IMR-90 (cell line): ENCODE data around the gene HTR2A. TPM values are rescaled to one million over a fixed set of nuclear protein-coding genes. Genes with fewer than 3 reads are reported as not detected.

Source experiments
- ATAC-seq: fragments of 200-7000 bp; cut with Tn5 transposase; 2 replicates; pipeline ENCODE4 v1.9.1; 2020; ENCODE audit warnings: low read depth, mild to moderate bottlenecking, moderate library complexity
- BruUV-seq: library from RNA; stranded (reverse); fragments of 400-500 nt; replicated peaks from 2 replicates; lab custom pipeline; 2021; lab: Mats Ljungman, UMichigan
- CTCF ChIA-PET: fragments of 300-600 bp; formaldehyde crosslinking; extraction: SDS; loops from one replicate; lab custom pipeline; 2021; ENCODE audit warnings: antibody characterized with exemption; lab: Yijun Ruan, JAX
- POLR2A ChIA-PET: fragments of 300-600 bp; sonication (Branson Sonifier 250); formaldehyde crosslinking; loops from one replicate; lab custom pipeline; 2022; ENCODE audit warnings: antibody characterized with exemption; ENCODE audit not compliant: unreplicated experiment; lab: Charles Lee
- DNase-seq: peaks from one replicate; pipeline ENCODE4 v3.0.0; 2013
- H2AFZ ChIP-seq: replicated peaks from 2 replicates; pipeline ENCODE3; 2013; ENCODE audit warnings: low read length, mild to moderate bottlenecking; ENCODE audit not compliant: poor library complexity
- H2AK5ac ChIP-seq: 2 replicates; pipeline ENCODE4 v1.6.1; 2013; ENCODE audit warnings: low read depth, low read length, inconsistent platforms
- H2AK9ac ChIP-seq: replicated peaks from 2 replicates; pipeline ENCODE3; 2013; ENCODE audit warnings: mild to moderate bottlenecking, low read depth, low read length, moderate library complexity; ENCODE audit not compliant: poor library complexity
- H2BK120ac ChIP-seq: 2 replicates; pipeline ENCODE4 v1.6.1; 2013; ENCODE audit warnings: low read depth, low read length, inconsistent platforms
- H2BK15ac ChIP-seq: 3 replicates; pipeline ENCODE4 v1.6.1; 2013; ENCODE audit warnings: low read depth, low read length, inconsistent platforms
- H2BK20ac ChIP-seq: 2 replicates; pipeline ENCODE4 v1.6.1; 2013; ENCODE audit warnings: low read depth, mild to moderate bottlenecking, inconsistent platforms, low read length, moderate library complexity
- H2BK5ac ChIP-seq: 2 replicates; pipeline ENCODE4 v1.6.1; 2013; ENCODE audit warnings: mild to moderate bottlenecking, low read depth, low read length, inconsistent platforms; ENCODE audit not compliant: poor library complexity, severe bottlenecking
- H3K14ac ChIP-seq: replicated peaks from 2 replicates; pipeline ENCODE4 v1.6.1; 2013; ENCODE audit warnings: low read depth, low read length, inconsistent platforms
- H3K18ac ChIP-seq: 2 replicates; pipeline ENCODE4 v1.6.1; 2013; ENCODE audit warnings: low read depth, low read length, control low read depth
- H3K23ac ChIP-seq: 2 replicates; pipeline ENCODE4 v1.6.1; 2013; ENCODE audit warnings: low read depth, low read length, inconsistent platforms
- H3K27ac ChIP-seq: 2 replicates; pipeline ENCODE4 v1.5.1; 2013; ENCODE audit warnings: mild to moderate bottlenecking, control low read depth, low read length; ENCODE audit not compliant: insufficient read depth
- H3K27me3 ChIP-seq: 2 replicates; pipeline ENCODE4 v1.6.1; 2013; ENCODE audit warnings: low read length; ENCODE audit not compliant: control insufficient read depth, insufficient read depth
- H3K36me3 ChIP-seq: 2 replicates; pipeline ENCODE4 v1.6.1; 2013; ENCODE audit warnings: low read length, mixed read lengths; ENCODE audit not compliant: control insufficient read depth, insufficient read depth
- H3K4ac ChIP-seq: 2 replicates; pipeline ENCODE4 v1.6.1; 2013; ENCODE audit warnings: low read depth, low read length, inconsistent platforms
- H3K4me1 ChIP-seq: 2 replicates; pipeline ENCODE4 v1.6.1; 2013; ENCODE audit warnings: low read length, mixed read lengths; ENCODE audit not compliant: control insufficient read depth, insufficient read depth
- H3K4me2 ChIP-seq: 2 replicates; pipeline ENCODE4 v1.6.1; 2013; ENCODE audit warnings: low read depth, mild to moderate bottlenecking, control low read depth, low read length, moderate library complexity
- H3K4me3 ChIP-seq: 2 replicates; pipeline ENCODE4 v1.5.1; 2013; ENCODE audit warnings: low read depth, mild to moderate bottlenecking, control low read depth, low read length, moderate library complexity; ENCODE audit not compliant: insufficient read depth
- H3K56ac ChIP-seq: 2 replicates; pipeline ENCODE4 v1.6.1; 2013; ENCODE audit warnings: low read length, inconsistent platforms; ENCODE audit not compliant: insufficient read depth; ENCODE audit errors: extremely low read depth
- H3K79me1 ChIP-seq, 2 experiments: 2 replicates each; pipeline ENCODE4 v1.6.1; 2013; ENCODE audit warnings: low read length in 2 of 2, inconsistent platforms in 1 of 2, low read depth in 1 of 2
- H3K9ac ChIP-seq: 2 replicates; pipeline ENCODE4 v1.6.1; 2013; ENCODE audit warnings: low read depth, low read length, control low read depth
- H3K9me1 ChIP-seq: 2 replicates; pipeline ENCODE4 v1.6.1; 2013; ENCODE audit warnings: low read length, inconsistent platforms; ENCODE audit not compliant: insufficient read depth
- H3K9me3 ChIP-seq: 2 replicates; pipeline ENCODE4 v1.6.1; 2013; ENCODE audit warnings: low read length; ENCODE audit not compliant: control insufficient read depth, insufficient read depth
- H4K20me1 ChIP-seq: 2 replicates; pipeline ENCODE4 v1.6.1; 2013; ENCODE audit warnings: low read length, inconsistent platforms; ENCODE audit not compliant: insufficient read depth
- H4K5ac ChIP-seq: 2 replicates; pipeline ENCODE4 v1.6.1; 2013; ENCODE audit warnings: mild to moderate bottlenecking, low read depth, low read length, control low read depth
- H4K8ac ChIP-seq, 2 experiments: 2 replicates each; pipeline ENCODE4 v1.6.1; 2013; ENCODE audit warnings: low read depth in 2 of 2, low read length in 2 of 2, control low read depth in 1 of 2, inconsistent platforms in 1 of 2
- H4K91ac ChIP-seq: 2 replicates; pipeline ENCODE4 v1.6.1; 2013; ENCODE audit warnings: low read depth, low read length, inconsistent platforms; ENCODE audit not compliant: insufficient read depth
- CEBPB ChIP-seq: IDR thresholded peaks from 2 replicates; pipeline ENCODE4 v1.6.1; 2012; ENCODE audit warnings: low read depth, low read length, improper control_type of control experiment
- CHD1 ChIP-seq: IDR thresholded peaks from 2 replicates; pipeline ENCODE4 v1.6.1; 2012; ENCODE audit warnings: low read depth, low read length, improper control_type of control experiment
- CTCF ChIP-seq: conservative IDR thresholded peaks from 2 replicates; pipeline ENCODE4 v1.5.1; 2012; ENCODE audit warnings: mild to moderate bottlenecking, low read depth, low read length, improper control_type of control experiment
- FOS ChIP-seq: fragments of 150-350 bp; IDR thresholded peaks from 2 replicates; pipeline ENCODE4 v1.6.1; 2016; ENCODE audit warnings: low read depth, low read length
- MAFK ChIP-seq: IDR thresholded peaks from 2 replicates; pipeline ENCODE4 v1.6.1; 2012; ENCODE audit warnings: low read depth, low read length, improper control_type of control experiment
- MAZ ChIP-seq: IDR thresholded peaks from 2 replicates; pipeline ENCODE4 v1.6.1; 2012; ENCODE audit warnings: low read depth, mild to moderate bottlenecking, low read length, improper control_type of control experiment, moderate library complexity, borderline replicate concordance
- MXI1 ChIP-seq: IDR thresholded peaks from 2 replicates; pipeline ENCODE4 v1.6.1; 2012; ENCODE audit warnings: low read depth, mild to moderate bottlenecking, low read length, moderate library complexity, borderline replicate concordance
- NFE2L2 ChIP-seq: fragments of 150-350 bp; IDR thresholded peaks from 2 replicates; pipeline ENCODE4 v1.6.1; 2016; ENCODE audit warnings: low read depth, mild to moderate bottlenecking, low read length
- POLR2A ChIP-seq: IDR thresholded peaks from 2 replicates; pipeline ENCODE4 v1.6.1; 2012; ENCODE audit warnings: mild to moderate bottlenecking, low read depth, low read length
- RAD21 ChIP-seq: IDR thresholded peaks from 2 replicates; pipeline ENCODE4 v1.6.1; 2012; ENCODE audit warnings: low read length, improper control_type of control experiment
- RCOR1 ChIP-seq: IDR thresholded peaks from 2 replicates; pipeline ENCODE4 v1.6.1; 2012; ENCODE audit warnings: mild to moderate bottlenecking, low read length, improper control_type of control experiment; ENCODE audit not compliant: insufficient replicate concordance
- RFX5 ChIP-seq: IDR thresholded peaks from 2 replicates; pipeline ENCODE4 v1.8.0; 2012; ENCODE audit warnings: low read depth, mild to moderate bottlenecking, low read length, moderate library complexity
- SMC3 ChIP-seq: fragments of 150-350 bp; IDR thresholded peaks from 2 replicates; pipeline ENCODE4 v1.6.1; 2016; ENCODE audit warnings: low read depth, mild to moderate bottlenecking, antibody characterized with exemption, low read length, moderate library complexity
- USF2 ChIP-seq: fragments of 150-350 bp; IDR thresholded peaks from 2 replicates; pipeline ENCODE4 v1.6.1; 2017; ENCODE audit warnings: mild to moderate bottlenecking, antibody characterized with exemption, low read length, low read depth
- WGBS, 2 experiments: methylation state at CpG; one replicate each; pipeline versions ENCODE4 v1.1.5 to v1.1.7; 2013; ENCODE audit warnings: missing lambda C conversion rate in 2 of 2; ENCODE audit not compliant: insufficient read length in 1 of 2; ENCODE audit errors: extremely low coverage in 2 of 2; 5-methylcytosine and 5-hydroxymethylcytosine counted together
- dilution Hi-C: fragments of 300-500 bp; cut with HindIII; formaldehyde crosslinking; loops from one replicate; pipeline ENCODE4 v1.14.3; 2018; ENCODE audit warnings: low sequenced_read_pairs; ENCODE audit not compliant: unreplicated experiment
- in situ Hi-C: fragments of 300-500 bp; cut with MboI; formaldehyde crosslinking; loops from 3 replicates; pipeline ENCODE4 v1.14.3; 2019; ENCODE audit warnings: low sequenced_read_pairs, inconsistent platforms, mixed read lengths
- intact Hi-C: fragments of 100-400 bp; cut with micrococcal nuclease; formaldehyde crosslinking; loops from 2 replicates; pipeline ENCODE4 v1.10.0; 2022
- polyA plus RNA-seq, 3 experiments: library from polyadenylated mRNA; depleted of rRNA; stranded (reverse); fragments of >200 nt; gene quantifications; 2 replicates each; pipeline ENCODE4 v1.2.3, GENCODE V29; 2012; ENCODE audit warnings: low replicate concordance in 1 of 3
- total RNA-seq: library from RNA; depleted of rRNA; stranded (reverse); fragments of >200 nt; gene quantifications from 2 replicates; pipeline ENCODE4 v1.2.3, GENCODE V29; 2012
- TF ChIP-seq, protein P1 (sequence below): fragments of 150-350 bp; IDR thresholded peaks from 2 replicates; pipeline ENCODE4 v1.6.1; 2016; ENCODE audit warnings: low read depth, mild to moderate bottlenecking, low read length, moderate library complexity, borderline replicate concordance

HTR2A gene
- total and polyA plus RNA-seq, 2 of the 4 experiments (the other 2 are of a cell fraction): 0.02 TPM; not detected in 1

- no peak overlapping the region for H3K9ac ChIP-seq
- H3K9me3 ChIP-seq: no peaks in the 10 kb centered on the region
- no peak overlapping the region for H2AK9ac ChIP-seq
- dilution Hi-C loops: no loop called here
- peak; percentile 79; the same call in 1 of the 2 replicates for ATAC-seq
- H3K23ac ChIP-seq: no peak overlapping the region
- H3K4me2 ChIP-seq: no peak overlapping the region
- no CpG with 5 or more reads among the region's 5 CpGs for WGBS, 2 experiments
- no TSS peak for BruUV-seq
- H3K9me1 ChIP-seq: no peaks in the 10 kb centered on the region
- H4K8ac ChIP-seq: no peak overlapping the region
- H3K56ac ChIP-seq: no peak overlapping the region
- no peaks in the 10 kb centered on the region for H3K4me1 ChIP-seq
- H3K18ac ChIP-seq: no peak overlapping the region
- POLR2A ChIA-PET: no interaction called here
- intact Hi-C loops: loop anchor here (1.0 to 5.0 kb wide), 3 partner anchors 61 to 943 kb away; no protein-coding TSS in a partner anchor
- CTCF ChIA-PET: interaction anchor here (0.5 to 1.8 kb wide), 10 partner anchors 8 to 1703 kb away, joined by 3 to 6 read pairs (median 3); no protein-coding TSS in a partner anchor
- no peak overlapping the region for H2BK120ac ChIP-seq
- H3K27me3 ChIP-seq: no peaks in the 10 kb centered on the region; the same call in 1 of the 2 replicates
- no peak overlapping the region for H3K4me3 ChIP-seq
- in situ Hi-C loops: loop anchor here (5.0 kb wide), 1 partner anchor 946 kb away; no protein-coding TSS in a partner anchor
- no peaks in the 10 kb centered on the region for H3K79me1 ChIP-seq
- H2BK20ac ChIP-seq: no peak overlapping the region
- no peaks in the 10 kb centered on the region for H3K36me3 ChIP-seq
- H3K27ac ChIP-seq: no peak overlapping the region
- H4K20me1 ChIP-seq: no peaks in the 10 kb centered on the region
- no peak overlapping the region for H2BK5ac ChIP-seq
- no peak overlapping the region for H3K14ac ChIP-seq
- no peak overlapping the region for H3K4ac ChIP-seq
- no peak overlapping the region for H2AFZ ChIP-seq
- no peak overlapping the region for H2BK15ac ChIP-seq
- peak; percentile 58 for DNase-seq
- no peak overlapping the region for H4K91ac ChIP-seq
- H4K5ac ChIP-seq: no peak overlapping the region
- no peak overlapping the region for H2AK5ac ChIP-seq
- TF ChIP-seq CHD1 (no peak), FOS (no peak), RFX5 (no peak), RCOR1 (no peak), POLR2A (no peak), SMC3 (peak; percentile 77), USF2 (no peak), MXI1 (no peak), NFE2L2 (no peak), MAZ (no peak), RAD21 (peak; percentile 90), CEBPB (no peak), MAFK (peak; percentile 34; the same call in 1 of the 2 replicates), CTCF (peak; percentile 90)
- TF ChIP-seq, protein P1, sequence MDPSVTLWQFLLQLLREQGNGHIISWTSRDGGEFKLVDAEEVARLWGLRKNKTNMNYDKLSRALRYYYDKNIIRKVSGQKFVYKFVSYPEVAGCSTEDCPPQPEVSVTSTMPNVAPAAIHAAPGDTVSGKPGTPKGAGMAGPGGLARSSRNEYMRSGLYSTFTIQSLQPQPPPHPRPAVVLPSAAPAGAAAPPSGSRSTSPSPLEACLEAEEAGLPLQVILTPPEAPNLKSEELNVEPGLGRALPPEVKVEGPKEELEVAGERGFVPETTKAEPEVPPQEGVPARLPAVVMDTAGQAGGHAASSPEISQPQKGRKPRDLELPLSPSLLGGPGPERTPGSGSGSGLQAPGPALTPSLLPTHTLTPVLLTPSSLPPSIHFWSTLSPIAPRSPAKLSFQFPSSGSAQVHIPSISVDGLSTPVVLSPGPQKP: no peak
These were observed 65.2 kb downstream of the HTR2A start for GRCh38 chr13:46831588-46832194.
